ENCODE data around the gene TTYH2. TPM values are rescaled to one million over a fixed set of nuclear protein-coding genes. Genes with fewer than 3 reads are reported as not detected.

Gene TTYH2
- total RNA-seq, 2 experiments from 2014 or later: 3.1 to 3.8 TPM

GRCh38 chr17:74271281-74271680 lies 57.9 kb downstream of the TTYH2 start:
- CTCF ChIA-PET (ENCODE audit: unreplicated experiment): no interaction called here
- no TSS peak for BruUV-seq (replicated peaks)
- no peak overlapping the region for H3K4me3 ChIP-seq (ENCODE audit: low read depth, low read length, poor library complexity, severe bottlenecking)
- no peak for TF ChIP-seq EZH2phosphoT487 (IDR thresholded peaks at IDR 0.05; ENCODE audit: borderline replicate concordance, low read depth, low read length)
- TF ChIP-seq, protein P1, sequence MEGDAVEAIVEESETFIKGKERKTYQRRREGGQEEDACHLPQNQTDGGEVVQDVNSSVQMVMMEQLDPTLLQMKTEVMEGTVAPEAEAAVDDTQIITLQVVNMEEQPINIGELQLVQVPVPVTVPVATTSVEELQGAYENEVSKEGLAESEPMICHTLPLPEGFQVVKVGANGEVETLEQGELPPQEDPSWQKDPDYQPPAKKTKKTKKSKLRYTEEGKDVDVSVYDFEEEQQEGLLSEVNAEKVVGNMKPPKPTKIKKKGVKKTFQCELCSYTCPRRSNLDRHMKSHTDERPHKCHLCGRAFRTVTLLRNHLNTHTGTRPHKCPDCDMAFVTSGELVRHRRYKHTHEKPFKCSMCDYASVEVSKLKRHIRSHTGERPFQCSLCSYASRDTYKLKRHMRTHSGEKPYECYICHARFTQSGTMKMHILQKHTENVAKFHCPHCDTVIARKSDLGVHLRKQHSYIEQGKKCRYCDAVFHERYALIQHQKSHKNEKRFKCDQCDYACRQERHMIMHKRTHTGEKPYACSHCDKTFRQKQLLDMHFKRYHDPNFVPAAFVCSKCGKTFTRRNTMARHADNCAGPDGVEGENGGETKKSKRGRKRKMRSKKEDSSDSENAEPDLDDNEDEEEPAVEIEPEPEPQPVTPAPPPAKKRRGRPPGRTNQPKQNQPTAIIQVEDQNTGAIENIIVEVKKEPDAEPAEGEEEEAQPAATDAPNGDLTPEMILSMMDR (conservative IDR thresholded peaks at IDR 0.05; ENCODE audit: low read length): no peak
- POLR2A ChIA-PET: no interaction called here
- no peaks in the 10 kb centered on the region for H3K9me3 ChIP-seq (ENCODE audit: low read length)
- no peak overlapping the region for H2AFZ ChIP-seq (ENCODE audit: low read length)
- H3K4me2 ChIP-seq (ENCODE audit: low read length): no peak overlapping the region
- DNase-seq (ENCODE audit: low spot score): no peak
- no peak overlapping the region for H3K27ac ChIP-seq (ENCODE audit: low read depth, low read length, poor library complexity, severe bottlenecking)
- intact Hi-C loops (cut with micrococcal nuclease; ENCODE audit: unreplicated experiment): no loop called here
- H3K36me3 ChIP-seq (ENCODE audit: insufficient read depth, low read length): no peaks in the 10 kb centered on the region
- no peaks in the 10 kb centered on the region for H3K79me2 ChIP-seq (ENCODE audit: insufficient read depth, low read depth, low read length)
- no peaks in the 10 kb centered on the region for H4K20me1 ChIP-seq (ENCODE audit: insufficient read depth, low read length)
- no peaks in the 10 kb centered on the region for H3K9me2 ChIP-seq (ENCODE audit: insufficient read depth, low read length)
- peaks cover 8% of the 10 kb centered on the region for H3K4me1 ChIP-seq (ENCODE audit: insufficient read depth, low read length, poor library complexity, severe bottlenecking)

- Histone ChIP-seq H3K79me2 (ENCODE audit: insufficient read depth, low read depth, low read length) (no peaks in the 10 kb centered on the region), H3K4me2 (ENCODE audit: low read length) (no peak overlapping the region), H2AFZ (ENCODE audit: low read length) (no peak overlapping the region), H3K9me3 (ENCODE audit: low read length) (no peaks in the 10 kb centered on the region), H3K4me1 (ENCODE audit: insufficient read depth, low read length, poor library complexity, severe bottlenecking) (peaks cover 8% of the 10 kb centered on the region), H3K9me2 (ENCODE audit: insufficient read depth, low read length) (no peaks in the 10 kb centered on the region), H3K36me3 (ENCODE audit: insufficient read depth, low read length) (no peaks in the 10 kb centered on the region), H3K27ac (ENCODE audit: low read depth, low read length, poor library complexity, severe bottlenecking) (no peak overlapping the region), H3K4me3 (ENCODE audit: low read depth, low read length, poor library complexity, severe bottlenecking) (no peak overlapping the region), H4K20me1 (ENCODE audit: insufficient read depth, low read length) (no peaks in the 10 kb centered on the region)
- intact Hi-C loops (cut with micrococcal nuclease; ENCODE audit: unreplicated experiment): no loop called here
- BruUV-seq (replicated peaks): no TSS peak
- DNase-seq (ENCODE audit: low spot score): no peak
- TF ChIP-seq, protein P1 (conservative IDR thresholded peaks at IDR 0.05; ENCODE audit: low read length): no peak
- TF ChIP-seq EZH2phosphoT487 (IDR thresholded peaks at IDR 0.05; ENCODE audit: borderline replicate concordance, low read depth, low read length): no peak
- ChIA-PET POLR2A (no interaction called here), CTCF (ENCODE audit: unreplicated experiment) (no interaction called here)
Measured at GRCh38 chr17:74271901-74272561, 58.7 kb downstream of the TTYH2 start.

- H3K4me1 ChIP-seq (ENCODE audit: insufficient read depth, low read length, poor library complexity, severe bottlenecking): peaks cover 8% of the 10 kb centered on the region
- H2AFZ ChIP-seq (ENCODE audit: low read length): no peak overlapping the region
- TF ChIP-seq, protein P1 (conservative IDR thresholded peaks at IDR 0.05; ENCODE audit: low read length): no peak
- no peak for TF ChIP-seq EZH2phosphoT487 (IDR thresholded peaks at IDR 0.05; ENCODE audit: borderline replicate concordance, low read depth, low read length)
- no peaks in the 10 kb centered on the region for H3K79me2 ChIP-seq (ENCODE audit: insufficient read depth, low read depth, low read length)
- DNase-seq (ENCODE audit: low spot score): no peak
- BruUV-seq (replicated peaks): no TSS peak
- no peak overlapping the region for H3K4me2 ChIP-seq (ENCODE audit: low read length)
- H3K27ac ChIP-seq (ENCODE audit: low read depth, low read length, poor library complexity, severe bottlenecking): no peak overlapping the region
- no peaks in the 10 kb centered on the region for H4K20me1 ChIP-seq (ENCODE audit: insufficient read depth, low read length)
- H3K36me3 ChIP-seq (ENCODE audit: insufficient read depth, low read length): no peaks in the 10 kb centered on the region
- intact Hi-C loops (cut with micrococcal nuclease; ENCODE audit: unreplicated experiment): no loop called here
- no peaks in the 10 kb centered on the region for H3K9me2 ChIP-seq (ENCODE audit: insufficient read depth, low read length)
- H3K4me3 ChIP-seq (ENCODE audit: low read depth, low read length, poor library complexity, severe bottlenecking): no peak overlapping the region
- no peaks in the 10 kb centered on the region for H3K9me3 ChIP-seq (ENCODE audit: low read length)
- POLR2A ChIA-PET: no interaction called here
- CTCF ChIA-PET (ENCODE audit: unreplicated experiment): no interaction called here
Measured at GRCh38 chr17:74272731-74273201, 59.4 kb downstream of the TTYH2 start.
